ENCODE measurements around the gene MIF4GD.
A peak's percentile ranks its signal among the peaks of the same experiment; 100 is the strongest.

MIF4GD gene

DNA sequence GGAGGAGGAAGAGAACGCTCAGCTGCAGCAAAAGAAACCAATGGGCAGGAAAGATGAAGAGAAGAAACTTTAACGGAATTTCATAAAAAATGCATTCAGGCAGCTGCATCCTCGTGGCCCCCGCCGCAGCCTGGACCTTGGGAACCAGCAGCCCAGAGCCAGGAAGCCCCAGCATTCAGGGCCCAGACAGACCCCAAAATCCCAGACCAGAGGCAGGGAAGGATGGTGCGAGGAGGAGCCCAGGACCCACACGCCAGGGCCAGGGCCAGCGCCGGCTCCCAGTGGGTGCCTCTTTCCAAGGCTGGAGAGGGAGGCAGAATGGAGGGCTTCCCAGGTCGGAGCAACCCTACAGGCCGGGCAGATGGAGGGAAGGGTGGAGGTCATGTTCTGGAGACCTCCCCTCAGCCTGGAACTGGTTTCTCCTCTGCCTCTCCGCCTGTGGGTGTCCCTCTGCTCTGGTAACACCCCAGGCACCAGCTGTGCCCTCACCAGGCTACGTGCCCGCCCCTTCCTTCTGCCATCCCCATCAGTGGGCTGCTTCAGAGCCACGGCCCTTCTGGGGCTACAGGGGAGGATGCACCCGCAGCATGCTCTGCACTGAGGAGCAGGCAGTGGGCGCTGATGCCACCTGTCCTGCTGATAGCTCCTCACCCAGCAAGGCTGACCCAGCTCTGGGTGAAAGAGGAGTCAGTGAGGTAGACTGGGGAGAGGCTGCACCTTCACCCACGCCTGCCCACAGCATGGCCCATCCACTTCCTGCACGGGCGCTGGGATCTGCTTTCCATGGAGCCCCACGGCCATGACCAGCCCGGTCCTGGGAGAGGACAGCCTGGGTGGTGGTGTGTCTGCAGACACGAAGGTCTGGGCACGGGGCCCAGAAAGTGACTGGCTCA is 1.2 kb upstream of the MIF4GD start:
- TF ChIP-seq OSR1 (CRISPR knock-in tag; IDR thresholded peaks at IDR 0.05) (no peak), TCF4 (CRISPR knock-in tag; IDR thresholded peaks at IDR 0.05; ENCODE audit: borderline replicate concordance) (no peak), ZC3H10 (CRISPR knock-in tag; IDR thresholded peaks at IDR 0.05) (no peak), ZFP3 (CRISPR knock-in tag; IDR thresholded peaks at IDR 0.05) (no peak), ESRRG (CRISPR knock-in tag; IDR thresholded peaks at IDR 0.05) (no peak), ZNF70 (CRISPR knock-in tag; IDR thresholded peaks at IDR 0.05) (no peak), SNAI2 (CRISPR knock-in tag; IDR thresholded peaks at IDR 0.05) (no peak), ZFP30 (CRISPR knock-in tag; IDR thresholded peaks at IDR 0.05) (no peak), ZNF565 (CRISPR knock-in tag; conservative IDR thresholded peaks at IDR 0.05; ENCODE audit: low read depth) (no peak), CSDC2 (CRISPR knock-in tag; IDR thresholded peaks at IDR 0.05) (no peak), TOX (CRISPR knock-in tag; IDR thresholded peaks at IDR 0.05; ENCODE audit: borderline replicate concordance) (no peak), GLIS3 (CRISPR knock-in tag; IDR thresholded peaks at IDR 0.05) (no peak), ZNF8 (CRISPR knock-in tag; IDR thresholded peaks at IDR 0.05) (no peak), ARNTL (CRISPR knock-in tag; IDR thresholded peaks at IDR 0.05; ENCODE audit: borderline replicate concordance, low read depth) (no peak)
- TF ChIP-seq, protein P1, sequence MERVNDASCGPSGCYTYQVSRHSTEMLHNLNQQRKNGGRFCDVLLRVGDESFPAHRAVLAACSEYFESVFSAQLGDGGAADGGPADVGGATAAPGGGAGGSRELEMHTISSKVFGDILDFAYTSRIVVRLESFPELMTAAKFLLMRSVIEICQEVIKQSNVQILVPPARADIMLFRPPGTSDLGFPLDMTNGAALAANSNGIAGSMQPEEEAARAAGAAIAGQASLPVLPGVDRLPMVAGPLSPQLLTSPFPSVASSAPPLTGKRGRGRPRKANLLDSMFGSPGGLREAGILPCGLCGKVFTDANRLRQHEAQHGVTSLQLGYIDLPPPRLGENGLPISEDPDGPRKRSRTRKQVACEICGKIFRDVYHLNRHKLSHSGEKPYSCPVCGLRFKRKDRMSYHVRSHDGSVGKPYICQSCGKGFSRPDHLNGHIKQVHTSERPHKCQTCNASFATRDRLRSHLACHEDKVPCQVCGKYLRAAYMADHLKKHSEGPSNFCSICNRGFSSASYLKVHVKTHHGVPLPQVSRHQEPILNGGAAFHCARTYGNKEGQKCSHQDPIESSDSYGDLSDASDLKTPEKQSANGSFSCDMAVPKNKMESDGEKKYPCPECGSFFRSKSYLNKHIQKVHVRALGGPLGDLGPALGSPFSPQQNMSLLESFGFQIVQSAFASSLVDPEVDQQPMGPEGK (CRISPR knock-in tag; IDR thresholded peaks at IDR 0.05; ENCODE audit: borderline replicate concordance): no peak
- TF ChIP-seq, protein P2, sequence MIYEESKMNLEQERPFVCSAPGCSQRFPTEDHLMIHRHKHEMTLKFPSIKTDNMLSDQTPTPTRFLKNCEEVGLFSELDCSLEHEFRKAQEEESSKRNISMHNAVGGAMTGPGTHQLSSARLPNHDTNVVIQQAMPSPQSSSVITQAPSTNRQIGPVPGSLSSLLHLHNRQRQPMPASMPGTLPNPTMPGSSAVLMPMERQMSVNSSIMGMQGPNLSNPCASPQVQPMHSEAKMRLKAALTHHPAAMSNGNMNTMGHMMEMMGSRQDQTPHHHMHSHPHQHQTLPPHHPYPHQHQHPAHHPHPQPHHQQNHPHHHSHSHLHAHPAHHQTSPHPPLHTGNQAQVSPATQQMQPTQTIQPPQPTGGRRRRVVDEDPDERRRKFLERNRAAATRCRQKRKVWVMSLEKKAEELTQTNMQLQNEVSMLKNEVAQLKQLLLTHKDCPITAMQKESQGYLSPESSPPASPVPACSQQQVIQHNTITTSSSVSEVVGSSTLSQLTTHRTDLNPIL (CRISPR knock-in tag; IDR thresholded peaks at IDR 0.05; ENCODE audit: low read depth): no peak
- TF ChIP-seq, protein P3, sequence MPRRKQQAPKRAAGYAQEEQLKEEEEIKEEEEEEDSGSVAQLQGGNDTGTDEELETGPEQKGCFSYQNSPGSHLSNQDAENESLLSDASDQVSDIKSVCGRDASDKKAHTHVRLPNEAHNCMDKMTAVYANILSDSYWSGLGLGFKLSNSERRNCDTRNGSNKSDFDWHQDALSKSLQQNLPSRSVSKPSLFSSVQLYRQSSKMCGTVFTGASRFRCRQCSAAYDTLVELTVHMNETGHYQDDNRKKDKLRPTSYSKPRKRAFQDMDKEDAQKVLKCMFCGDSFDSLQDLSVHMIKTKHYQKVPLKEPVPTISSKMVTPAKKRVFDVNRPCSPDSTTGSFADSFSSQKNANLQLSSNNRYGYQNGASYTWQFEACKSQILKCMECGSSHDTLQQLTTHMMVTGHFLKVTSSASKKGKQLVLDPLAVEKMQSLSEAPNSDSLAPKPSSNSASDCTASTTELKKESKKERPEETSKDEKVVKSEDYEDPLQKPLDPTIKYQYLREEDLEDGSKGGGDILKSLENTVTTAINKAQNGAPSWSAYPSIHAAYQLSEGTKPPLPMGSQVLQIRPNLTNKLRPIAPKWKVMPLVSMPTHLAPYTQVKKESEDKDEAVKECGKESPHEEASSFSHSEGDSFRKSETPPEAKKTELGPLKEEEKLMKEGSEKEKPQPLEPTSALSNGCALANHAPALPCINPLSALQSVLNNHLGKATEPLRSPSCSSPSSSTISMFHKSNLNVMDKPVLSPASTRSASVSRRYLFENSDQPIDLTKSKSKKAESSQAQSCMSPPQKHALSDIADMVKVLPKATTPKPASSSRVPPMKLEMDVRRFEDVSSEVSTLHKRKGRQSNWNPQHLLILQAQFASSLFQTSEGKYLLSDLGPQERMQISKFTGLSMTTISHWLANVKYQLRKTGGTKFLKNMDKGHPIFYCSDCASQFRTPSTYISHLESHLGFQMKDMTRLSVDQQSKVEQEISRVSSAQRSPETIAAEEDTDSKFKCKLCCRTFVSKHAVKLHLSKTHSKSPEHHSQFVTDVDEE (CRISPR knock-in tag; IDR thresholded peaks at IDR 0.05): no peak
- TF ChIP-seq, protein P4, sequence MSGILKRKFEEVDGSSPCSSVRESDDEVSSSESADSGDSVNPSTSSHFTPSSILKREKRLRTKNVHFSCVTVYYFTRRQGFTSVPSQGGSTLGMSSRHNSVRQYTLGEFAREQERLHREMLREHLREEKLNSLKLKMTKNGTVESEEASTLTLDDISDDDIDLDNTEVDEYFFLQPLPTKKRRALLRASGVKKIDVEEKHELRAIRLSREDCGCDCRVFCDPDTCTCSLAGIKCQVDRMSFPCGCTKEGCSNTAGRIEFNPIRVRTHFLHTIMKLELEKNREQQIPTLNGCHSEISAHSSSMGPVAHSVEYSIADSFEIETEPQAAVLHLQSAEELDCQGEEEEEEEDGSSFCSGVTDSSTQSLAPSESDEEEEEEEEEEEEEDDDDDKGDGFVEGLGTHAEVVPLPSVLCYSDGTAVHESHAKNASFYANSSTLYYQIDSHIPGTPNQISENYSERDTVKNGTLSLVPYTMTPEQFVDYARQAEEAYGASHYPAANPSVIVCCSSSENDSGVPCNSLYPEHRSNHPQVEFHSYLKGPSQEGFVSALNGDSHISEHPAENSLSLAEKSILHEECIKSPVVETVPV (CRISPR knock-in tag; IDR thresholded peaks at IDR 0.05): no peak
- ATAC-seq: no peak

DNA sequence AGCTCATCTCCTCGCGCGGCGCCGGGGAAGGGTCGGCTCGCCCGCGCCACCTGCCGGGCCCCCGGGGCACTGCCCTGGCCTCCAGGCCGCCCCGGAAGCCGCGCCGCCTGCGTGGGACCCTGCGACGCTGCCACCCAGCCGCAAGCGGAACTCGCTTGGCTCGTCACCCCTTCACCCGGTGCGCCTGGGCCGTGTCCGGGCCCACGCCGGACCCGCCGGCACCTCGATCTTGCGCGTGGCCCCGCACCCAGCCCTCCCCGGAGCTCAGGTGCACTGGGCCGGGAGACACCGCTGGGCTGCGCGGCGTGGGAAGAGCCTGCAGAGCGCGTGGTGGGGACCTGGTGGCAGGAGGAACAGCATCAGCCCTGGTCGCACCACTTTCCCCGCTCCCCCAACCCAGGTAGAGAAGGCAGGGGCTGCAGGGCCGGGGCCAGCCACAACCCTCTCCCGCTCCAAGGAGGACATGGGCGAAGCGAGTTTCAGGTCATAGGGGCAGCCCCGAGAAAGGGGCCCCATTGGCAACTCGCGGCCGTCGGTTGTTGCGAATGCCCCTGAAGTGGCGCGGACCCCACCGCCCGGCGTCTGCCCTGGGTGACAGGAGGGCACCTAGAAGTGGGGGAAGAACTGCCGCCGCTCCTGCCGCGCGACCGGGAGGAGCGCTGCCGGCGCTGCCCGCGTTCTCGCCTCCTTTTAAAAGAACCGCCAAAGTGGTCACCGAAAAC is 363 bp upstream of the MIF4GD start:
- peak; percentile 52 for ATAC-seq

More for the DNA sequence above, 363 bp upstream of the MIF4GD start:
- TF ChIP-seq ZC3H10 (CRISPR knock-in tag; IDR thresholded peaks at IDR 0.05) (no peak), RARB (CRISPR knock-in tag; IDR thresholded peaks at IDR 0.05) (no peak), CSDC2 (CRISPR knock-in tag; IDR thresholded peaks at IDR 0.05) (0 out of 2 replicates have a peak, but pooled peaks have one; percentile 5), SNAI2 (CRISPR knock-in tag; IDR thresholded peaks at IDR 0.05) (no peak)
- TF ChIP-seq, protein P3 (CRISPR knock-in tag; IDR thresholded peaks at IDR 0.05): no peak
- TF ChIP-seq, protein P2 (CRISPR knock-in tag; IDR thresholded peaks at IDR 0.05; ENCODE audit: low read depth): no peak
- TF ChIP-seq, protein P4 (CRISPR knock-in tag; IDR thresholded peaks at IDR 0.05): no peak

Data from SK-N-SH treated with all-trans-retinoic acid at 6 μM for 48 hours (cell line).